Activated T-cell treated with anti-CD3 and anti-CD28 coated beads, Interleukin-2, amount 50 U/mL, for 24 hours (primary cell): Measurements from ENCODE around the gene CYSLTR2.
"Not testable (repeated sequence)": the region's sequence is repeated elsewhere in the genome, so short reads cannot be mapped to it uniquely, and the experiment has no call there.

Experiments used
- DNase-seq: peaks from one replicate; pipeline ENCODE4 v3.0.0-alpha.2; 2020
- H3K27ac Mint-ChIP-seq: 2 replicates; pipeline ENCODE4 v1.8.0; 2020; ENCODE audit warnings: mild to moderate bottlenecking, mixed read lengths
- H3K27me3 Mint-ChIP-seq: 2 replicates; pipeline ENCODE4 v1.8.0; 2020; ENCODE audit warnings: mixed read lengths
- H3K36me3 Mint-ChIP-seq: 2 replicates; pipeline ENCODE4 v1.8.0; 2020; ENCODE audit warnings: low read depth, mixed read lengths
- H3K4me1 Mint-ChIP-seq: 2 replicates; pipeline ENCODE4 v1.8.0; 2020; ENCODE audit warnings: low read depth, mixed read lengths
- H3K4me3 Mint-ChIP-seq: 2 replicates; pipeline ENCODE4 v1.8.0; 2020; ENCODE audit warnings: mild to moderate bottlenecking, moderate library complexity, mixed read lengths
- H3K9me3 Mint-ChIP-seq: 2 replicates; pipeline ENCODE4 v1.8.0; 2020; ENCODE audit warnings: mixed read lengths

The CYSLTR2 gene

DNA sequence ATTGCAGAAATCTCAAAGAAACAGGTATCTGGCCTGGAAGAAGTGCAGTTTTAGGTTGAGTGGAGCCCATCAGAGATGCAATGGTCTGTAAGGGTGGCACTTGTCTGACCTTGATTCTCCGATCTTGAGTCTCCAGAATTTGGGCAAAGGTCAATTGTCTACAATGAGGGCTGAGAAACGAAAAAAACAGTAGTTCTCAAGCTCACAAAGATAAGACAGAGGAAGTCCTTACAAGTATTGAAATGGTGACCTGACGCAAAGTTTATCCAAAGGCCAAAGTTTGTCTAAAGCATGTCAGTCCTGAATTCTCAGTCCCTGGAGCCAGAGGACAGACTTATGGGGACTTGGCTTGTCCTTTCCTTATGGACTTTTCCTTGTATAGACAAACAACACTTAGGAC, 40.3 kb downstream of the CYSLTR2 start:
- Mint-ChIP-seq H3K27me3 (no peaks in the 10 kb centered on the region), H3K4me3 (no peak overlapping the region), H3K4me1 (no peaks in the 10 kb centered on the region), H3K9me3 (peaks cover 5% of the 10 kb centered on the region), H3K27ac (no peak overlapping the region), H3K36me3 (peaks cover 29% of the 10 kb centered on the region)
- DNase-seq = no peak

DNA sequence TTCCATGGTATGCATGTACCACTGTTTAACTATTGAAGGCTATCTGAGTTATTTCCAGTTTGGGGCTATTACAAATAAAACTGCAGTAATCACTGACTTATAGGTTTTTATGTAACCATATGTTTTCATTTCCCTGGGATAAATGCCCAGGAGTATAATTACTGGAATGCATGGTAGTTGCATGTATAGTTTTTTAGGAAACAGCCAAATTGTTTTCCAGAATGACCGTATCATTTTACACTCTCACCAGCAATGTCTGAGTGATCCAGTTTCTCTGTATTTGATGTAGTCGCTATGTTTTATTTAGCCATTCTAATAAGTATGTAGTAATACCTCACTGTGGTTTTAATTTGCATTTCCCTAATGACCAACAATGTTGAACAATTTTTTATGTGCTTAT, 42.0 kb downstream of the CYSLTR2 start:
- Mint-ChIP-seq H3K9me3 (peaks cover 4% of the 10 kb centered on the region), H3K4me1 (no peaks in the 10 kb centered on the region), H3K27ac (no peak overlapping the region), H3K36me3 (peaks cover 30% of the 10 kb centered on the region), H3K4me3 (no peak overlapping the region), H3K27me3 (no peaks in the 10 kb centered on the region)
- no peak for DNase-seq

DNA sequence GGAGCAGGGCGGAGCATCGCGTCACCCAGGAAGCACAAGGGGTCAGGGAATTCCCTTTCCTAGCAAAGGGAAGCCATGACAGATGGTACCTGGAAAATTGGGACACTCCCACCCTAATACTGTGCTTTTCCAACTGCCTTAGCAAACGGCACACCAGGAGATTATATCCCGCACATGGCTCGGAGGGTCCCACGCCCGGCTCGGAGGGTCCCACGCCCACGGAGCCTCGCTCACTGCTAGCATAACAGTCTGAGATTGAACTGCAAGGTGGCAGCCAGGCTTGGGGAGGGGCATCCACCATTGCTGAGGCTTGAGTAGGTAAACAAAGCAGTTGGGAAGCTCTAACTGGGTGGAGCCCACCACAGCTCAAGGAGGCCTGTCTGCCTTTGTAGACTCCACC, 42.9 kb downstream of the CYSLTR2 start:
- not testable (repeated sequence) for H3K4me3 Mint-ChIP-seq, DNase-seq, H3K9me3 Mint-ChIP-seq, H3K4me1 Mint-ChIP-seq, H3K27me3 Mint-ChIP-seq, H3K27ac Mint-ChIP-seq
- peaks cover 30% of the 10 kb centered on the region for H3K36me3 Mint-ChIP-seq

DNA sequence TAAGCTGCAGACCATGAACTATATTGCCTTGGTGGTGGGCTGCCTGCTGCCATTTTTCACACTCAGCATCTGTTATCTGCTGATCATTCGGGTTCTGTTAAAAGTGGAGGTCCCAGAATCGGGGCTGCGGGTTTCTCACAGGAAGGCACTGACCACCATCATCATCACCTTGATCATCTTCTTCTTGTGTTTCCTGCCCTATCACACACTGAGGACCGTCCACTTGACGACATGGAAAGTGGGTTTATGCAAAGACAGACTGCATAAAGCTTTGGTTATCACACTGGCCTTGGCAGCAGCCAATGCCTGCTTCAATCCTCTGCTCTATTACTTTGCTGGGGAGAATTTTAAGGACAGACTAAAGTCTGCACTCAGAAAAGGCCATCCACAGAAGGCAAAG, 53.7 kb downstream of the CYSLTR2 start:
- DNase-seq = no peak
- peaks cover 20% of the 10 kb centered on the region for H3K9me3 Mint-ChIP-seq
- peaks cover 34% of the 10 kb centered on the region for H3K36me3 Mint-ChIP-seq
- no peak overlapping the region for H3K27ac Mint-ChIP-seq
- no peak overlapping the region for H3K4me3 Mint-ChIP-seq
- H3K27me3 Mint-ChIP-seq = no peaks in the 10 kb centered on the region
- H3K4me1 Mint-ChIP-seq = peaks cover 20% of the 10 kb centered on the region

DNA sequence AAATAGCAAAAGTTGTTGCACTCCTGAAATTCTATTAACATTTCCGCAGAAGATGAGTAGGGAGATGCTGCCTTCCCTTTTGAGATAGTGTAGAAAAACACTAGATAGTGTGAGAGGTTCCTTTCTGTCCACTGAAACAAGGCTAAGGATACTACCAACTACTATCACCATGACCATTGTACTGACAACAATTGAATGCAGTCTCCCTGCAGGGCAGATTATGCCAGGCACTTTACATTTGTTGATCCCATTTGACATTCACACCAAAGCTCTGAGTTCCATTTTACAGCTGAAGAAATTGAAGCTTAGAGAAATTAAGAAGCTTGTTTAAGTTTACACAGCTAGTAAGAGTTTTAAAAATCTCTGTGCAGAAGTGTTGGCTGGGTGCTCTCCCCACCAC, 55.0 kb downstream of the CYSLTR2 start:
- peaks cover 20% of the 10 kb centered on the region for H3K4me1 Mint-ChIP-seq
- DNase-seq = no peak
- H3K27me3 Mint-ChIP-seq = no peaks in the 10 kb centered on the region
- H3K4me3 Mint-ChIP-seq = no peak overlapping the region
- H3K9me3 Mint-ChIP-seq = peaks cover 22% of the 10 kb centered on the region
- H3K27ac Mint-ChIP-seq = no peak overlapping the region
- H3K36me3 Mint-ChIP-seq = peaks cover 34% of the 10 kb centered on the region

DNA sequence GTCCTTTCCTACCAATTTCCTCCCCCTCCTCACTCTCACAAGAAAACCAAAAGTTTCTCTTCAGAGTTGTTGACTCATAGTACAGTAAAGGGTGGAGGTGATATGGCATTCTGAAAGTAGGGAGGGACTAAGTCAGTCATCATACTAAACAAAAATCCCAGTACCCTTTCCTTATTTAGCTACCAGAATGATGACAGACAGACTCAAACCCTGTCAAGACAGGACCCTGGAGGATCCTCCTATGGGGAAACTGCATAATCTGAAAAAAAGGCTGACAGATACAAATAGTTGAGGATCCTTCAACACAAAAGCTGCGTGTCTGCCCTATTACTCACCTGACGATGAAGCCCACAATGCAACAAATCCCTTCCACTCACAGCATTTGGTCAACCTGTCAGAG, 55.5 kb downstream of the CYSLTR2 start:
- Mint-ChIP-seq H3K27me3 (no peaks in the 10 kb centered on the region), H3K4me3 (no peak overlapping the region), H3K27ac (no peak overlapping the region), H3K9me3 (peaks cover 25% of the 10 kb centered on the region), H3K36me3 (peaks cover 34% of the 10 kb centered on the region), H3K4me1 (peaks cover 20% of the 10 kb centered on the region)
- no peak for DNase-seq

DNA sequence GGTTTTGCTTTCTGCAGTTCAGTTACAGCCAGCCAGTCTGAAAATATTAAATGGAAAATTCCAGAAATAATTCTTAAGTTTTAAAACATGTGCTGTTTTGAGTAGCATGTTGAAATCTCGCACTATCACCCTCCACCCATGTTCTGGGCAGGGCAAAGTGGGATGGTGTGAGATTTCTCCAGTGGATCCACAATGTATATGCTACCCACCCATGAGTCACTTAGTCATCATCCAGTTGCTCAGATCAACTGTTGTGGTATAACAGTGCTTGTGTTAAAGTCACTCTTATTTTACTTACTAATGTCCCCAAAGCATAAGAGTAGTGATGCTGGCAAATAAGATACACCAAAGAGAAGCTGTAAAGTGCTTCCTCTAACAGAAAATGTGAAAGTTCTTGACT, 56.4 kb downstream of the CYSLTR2 start:
- Mint-ChIP-seq H3K4me3 (no peak overlapping the region), H3K27ac (no peak overlapping the region), H3K27me3 (no peaks in the 10 kb centered on the region), H3K9me3 (peaks cover 21% of the 10 kb centered on the region), H3K4me1 (peaks cover 14% of the 10 kb centered on the region), H3K36me3 (peaks cover 27% of the 10 kb centered on the region)
- DNase-seq = no peak

DNA sequence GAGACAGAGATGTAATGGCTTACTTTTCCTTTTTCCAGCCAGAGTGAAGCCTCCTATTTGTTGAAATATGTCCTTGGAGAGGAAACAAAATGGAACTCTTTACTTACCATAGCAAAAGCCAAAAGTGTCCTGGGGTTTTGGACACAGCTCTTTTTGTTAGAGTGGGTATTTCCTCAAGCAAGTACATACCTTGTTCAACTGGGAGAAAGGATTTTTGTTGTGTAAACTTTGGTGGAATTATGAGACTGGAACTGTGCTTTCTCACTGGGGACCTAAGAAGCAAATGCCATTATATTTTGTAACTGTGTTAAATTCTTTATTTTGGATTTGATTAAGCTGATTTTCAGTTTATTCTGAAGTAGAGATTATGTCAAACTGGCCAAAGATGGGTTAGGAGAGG, 58.4 kb downstream of the CYSLTR2 start:
- H3K9me3 Mint-ChIP-seq = peaks cover 26% of the 10 kb centered on the region
- no peaks in the 10 kb centered on the region for H3K27me3 Mint-ChIP-seq
- H3K4me1 Mint-ChIP-seq = peaks cover 14% of the 10 kb centered on the region
- no peak overlapping the region for H3K27ac Mint-ChIP-seq
- H3K4me3 Mint-ChIP-seq = no peak overlapping the region
- DNase-seq = no peak
- H3K36me3 Mint-ChIP-seq = peaks cover 20% of the 10 kb centered on the region

DNA sequence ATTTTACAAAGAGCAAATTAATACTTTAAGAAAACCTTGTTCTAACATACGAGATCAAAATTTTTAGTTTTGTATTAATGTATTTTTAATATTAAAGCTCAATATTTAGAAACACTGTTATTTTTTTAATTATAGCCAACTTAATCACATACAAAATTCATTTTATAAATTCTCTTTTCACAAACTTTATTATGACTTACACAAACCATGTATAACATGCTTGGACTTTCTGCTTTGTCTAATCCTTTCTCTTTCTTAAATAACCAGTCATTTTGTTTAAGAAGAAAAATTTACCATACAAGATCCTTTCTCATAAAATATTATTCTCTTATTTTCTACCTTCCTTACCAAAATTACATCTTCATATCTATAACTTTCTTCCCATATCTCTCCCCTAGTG, 62.2 kb downstream of the CYSLTR2 start:
- no peak for DNase-seq
- no peaks in the 10 kb centered on the region for H3K4me1 Mint-ChIP-seq
- H3K36me3 Mint-ChIP-seq = peaks cover 7% of the 10 kb centered on the region
- no peaks in the 10 kb centered on the region for H3K27me3 Mint-ChIP-seq
- no peak overlapping the region for H3K4me3 Mint-ChIP-seq
- peaks cover 41% of the 10 kb centered on the region for H3K9me3 Mint-ChIP-seq
- no peak overlapping the region for H3K27ac Mint-ChIP-seq

DNA sequence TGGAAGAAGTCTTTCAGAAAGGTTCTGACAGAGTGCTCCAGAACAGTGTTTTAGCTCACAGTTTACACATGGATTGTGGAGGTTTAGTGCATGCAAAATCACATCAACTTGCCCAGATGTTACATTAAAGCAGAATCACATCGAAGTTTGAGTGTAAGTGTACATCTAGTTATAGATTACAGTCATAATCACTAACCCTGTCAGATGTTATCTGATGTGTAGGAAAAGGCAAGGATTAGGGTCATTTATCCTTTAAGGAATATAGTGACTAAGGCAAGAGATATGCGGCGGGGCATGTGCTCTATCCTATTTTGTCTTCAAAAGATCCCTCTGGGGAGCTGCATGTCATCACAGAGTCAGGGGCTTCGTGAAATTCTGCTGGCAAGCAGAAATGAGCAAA, 66.9 kb downstream of the CYSLTR2 start:
- Mint-ChIP-seq H3K4me1 (no peaks in the 10 kb centered on the region), H3K27ac (no peak overlapping the region), H3K9me3 (peaks cover 39% of the 10 kb centered on the region), H3K4me3 (no peak overlapping the region), H3K27me3 (peaks cover 3% of the 10 kb centered on the region), H3K36me3 (peaks cover 5% of the 10 kb centered on the region)
- no peak for DNase-seq

DNA sequence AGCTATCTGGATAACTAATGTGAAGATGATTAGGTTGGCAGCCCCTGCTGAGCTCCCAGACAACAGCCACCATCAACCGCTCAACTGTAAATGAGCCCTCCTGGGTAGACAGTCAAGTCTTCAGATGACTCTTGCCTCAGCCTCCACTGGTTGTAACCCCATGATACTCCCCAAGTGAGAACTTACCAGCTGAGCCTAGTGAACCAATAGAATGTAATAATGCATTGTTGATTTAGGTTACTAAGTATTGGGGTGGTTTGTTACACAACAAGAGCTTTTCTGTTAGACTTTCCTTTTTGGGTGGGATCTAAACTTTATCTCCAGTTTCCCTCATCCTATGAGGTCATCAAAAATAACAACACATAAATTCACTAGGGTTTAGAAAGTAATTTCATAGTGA, 69.4 kb downstream of the CYSLTR2 start:
- peaks cover 28% of the 10 kb centered on the region for H3K9me3 Mint-ChIP-seq
- peaks cover under 1% of the 10 kb centered on the region for H3K36me3 Mint-ChIP-seq

DNA sequence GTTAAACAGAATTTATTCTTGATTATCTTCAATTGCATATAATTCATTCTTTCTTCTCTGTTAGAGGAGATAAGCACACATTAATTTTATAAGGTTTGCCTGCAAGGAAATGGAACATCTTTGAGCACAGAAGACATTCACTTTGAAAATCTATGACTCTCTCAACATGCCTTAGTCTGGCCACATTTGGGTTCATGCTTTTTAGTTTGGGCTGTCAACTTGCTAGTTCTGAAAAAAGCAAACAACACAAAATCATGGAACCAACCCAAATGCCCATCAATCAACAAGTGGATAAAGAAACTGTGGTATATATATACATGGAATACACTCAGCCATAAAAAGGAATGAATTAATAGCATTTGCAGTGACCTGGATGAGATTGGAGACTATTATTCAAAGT, 71.5 kb downstream of the CYSLTR2 start:
- H3K27me3 Mint-ChIP-seq = peaks cover 3% of the 10 kb centered on the region
- H3K36me3 Mint-ChIP-seq = no peaks in the 10 kb centered on the region
- H3K27ac Mint-ChIP-seq = no peak overlapping the region
- H3K9me3 Mint-ChIP-seq = peaks cover 16% of the 10 kb centered on the region
- DNase-seq = no peak
- no peaks in the 10 kb centered on the region for H3K4me1 Mint-ChIP-seq
- H3K4me3 Mint-ChIP-seq = no peak overlapping the region

More for the DNA sequence above, 69.4 kb downstream of the CYSLTR2 start:
- Mint-ChIP-seq H3K27me3 (peaks cover 3% of the 10 kb centered on the region), H3K4me1 (no peaks in the 10 kb centered on the region), H3K27ac (no peak overlapping the region), H3K4me3 (no peak overlapping the region)
- no peak for DNase-seq

DNA sequence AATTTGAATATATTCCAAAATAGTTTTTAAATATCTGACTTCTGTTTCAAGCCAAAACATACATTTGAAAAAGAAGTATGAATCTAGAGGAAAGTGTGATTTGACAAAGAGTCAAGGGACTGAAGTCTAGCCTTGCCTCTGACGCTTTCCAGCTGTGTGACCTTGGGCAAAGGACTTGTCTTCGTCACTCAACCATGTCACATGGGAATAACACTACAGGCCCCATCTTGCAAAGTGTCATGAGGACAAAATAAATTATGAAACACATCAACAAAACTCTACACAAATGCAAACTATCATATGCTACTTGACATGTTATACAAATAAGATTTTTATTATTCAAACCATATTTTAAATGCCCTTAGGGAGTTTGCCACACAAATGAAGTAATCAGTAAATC, 73.0 kb downstream of the CYSLTR2 start:
- H3K36me3 Mint-ChIP-seq = no peaks in the 10 kb centered on the region
- H3K4me3 Mint-ChIP-seq = no peak overlapping the region
- peaks cover 8% of the 10 kb centered on the region for H3K9me3 Mint-ChIP-seq
- no peak for DNase-seq
- no peak overlapping the region for H3K27ac Mint-ChIP-seq
- peaks cover 3% of the 10 kb centered on the region for H3K27me3 Mint-ChIP-seq
- H3K4me1 Mint-ChIP-seq = peaks cover 10% of the 10 kb centered on the region

DNA sequence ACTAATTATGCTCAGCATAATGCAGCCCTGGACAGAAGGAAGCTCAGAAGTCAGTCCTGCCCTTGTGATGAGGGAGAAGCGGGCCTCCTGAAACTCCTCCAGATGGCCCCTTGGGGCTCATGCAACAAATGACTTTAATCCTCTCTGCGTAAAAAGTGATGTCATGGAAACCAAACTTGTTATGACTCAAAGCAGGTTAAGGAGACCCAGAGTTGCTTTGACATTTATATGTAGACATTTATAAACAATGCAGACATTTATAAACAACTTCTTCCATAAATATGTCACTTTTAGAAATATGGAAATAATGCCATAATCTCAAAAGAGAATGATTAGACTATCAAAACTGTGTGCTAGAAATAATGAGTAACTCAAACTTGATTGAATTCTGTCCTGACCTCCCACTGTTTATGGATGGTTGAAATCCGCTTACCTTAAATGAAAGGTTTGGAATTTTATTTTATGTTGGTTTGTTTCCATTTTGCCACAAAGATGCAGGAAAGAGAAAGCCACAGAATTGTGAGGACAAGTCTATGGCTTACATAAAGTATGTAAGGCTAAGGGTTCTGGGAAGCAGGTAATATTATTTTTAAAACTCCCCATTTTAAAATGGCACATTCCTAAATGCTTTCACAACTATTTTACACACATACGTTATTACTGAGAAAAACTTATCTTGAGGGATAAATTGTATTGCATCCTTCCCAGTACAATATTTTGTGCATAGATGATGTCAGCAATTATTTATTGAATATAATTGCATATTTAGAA, 73.7 kb downstream of the CYSLTR2 start:
- no peak for DNase-seq
- Mint-ChIP-seq H3K4me1 (peaks cover 16% of the 10 kb centered on the region), H3K36me3 (no peaks in the 10 kb centered on the region), H3K4me3 (no peak overlapping the region), H3K27me3 (no peaks in the 10 kb centered on the region), H3K9me3 (peaks cover 3% of the 10 kb centered on the region), H3K27ac (no peak overlapping the region)

DNA sequence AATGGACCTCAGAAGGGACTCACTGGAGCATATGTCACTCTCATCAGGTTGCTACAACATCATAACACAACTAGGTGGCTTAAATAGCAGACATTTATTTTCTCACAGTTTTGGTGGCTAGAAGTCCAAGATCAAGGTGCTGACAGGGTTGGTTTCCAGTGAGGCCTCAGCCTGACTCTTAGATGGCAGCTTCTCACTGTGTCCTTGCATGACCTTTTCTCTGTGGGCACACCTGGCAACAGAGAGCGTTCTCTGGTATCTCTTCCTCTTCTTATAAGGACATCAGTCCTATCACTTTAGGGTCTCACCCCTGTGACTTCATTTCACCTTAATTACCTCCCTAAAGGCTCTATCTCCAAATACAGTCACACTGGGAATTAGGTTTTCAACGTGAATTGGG, 74.5 kb downstream of the CYSLTR2 start:
- no peak overlapping the region for H3K27ac Mint-ChIP-seq
- H3K9me3 Mint-ChIP-seq = no peaks in the 10 kb centered on the region
- no peak overlapping the region for H3K4me3 Mint-ChIP-seq
- peaks cover 16% of the 10 kb centered on the region for H3K4me1 Mint-ChIP-seq
- DNase-seq = no peak
- H3K27me3 Mint-ChIP-seq = no peaks in the 10 kb centered on the region
- H3K36me3 Mint-ChIP-seq = no peaks in the 10 kb centered on the region

DNA sequence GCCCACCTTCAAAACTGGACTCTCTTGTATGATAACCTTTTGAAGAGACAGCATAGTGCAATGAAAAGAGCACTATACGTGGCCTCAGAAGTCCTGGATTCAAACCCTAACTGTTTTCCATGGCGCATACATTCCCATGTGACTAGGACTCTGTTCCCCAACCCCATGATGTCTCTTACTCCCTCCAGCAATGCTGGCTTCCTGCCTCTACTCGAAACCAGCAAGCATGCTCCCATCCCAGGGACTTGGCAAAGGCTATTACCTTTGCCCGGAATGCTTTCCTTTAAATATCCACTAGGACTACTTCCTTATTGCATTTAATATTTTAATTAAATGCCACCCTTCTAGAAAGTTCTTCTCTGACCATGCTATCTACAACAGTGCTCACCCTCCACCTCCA, 75.1 kb downstream of the CYSLTR2 start:
- H3K27me3 Mint-ChIP-seq = no peaks in the 10 kb centered on the region
- H3K9me3 Mint-ChIP-seq = no peaks in the 10 kb centered on the region
- H3K27ac Mint-ChIP-seq = no peak overlapping the region
- no peak overlapping the region for H3K4me3 Mint-ChIP-seq
- H3K4me1 Mint-ChIP-seq = peaks cover 16% of the 10 kb centered on the region
- no peaks in the 10 kb centered on the region for H3K36me3 Mint-ChIP-seq
- no peak for DNase-seq
